HG02642 (cell line): Measurements from ENCODE around the gene SPAG7.

Experiments used
- ATAC-seq: cut with Tn5 transposase; IDR thresholded peaks from one replicate; pipeline ENCODE4 v1.9.1; 2021; ENCODE audit warnings: mild to moderate bottlenecking; ENCODE audit not compliant: unreplicated experiment, poor library complexity

Gene SPAG7

GRCh38 chr17:4951486-4951885, 16.1 kb downstream of the SPAG7 start:
- no peak for ATAC-seq

DNA sequence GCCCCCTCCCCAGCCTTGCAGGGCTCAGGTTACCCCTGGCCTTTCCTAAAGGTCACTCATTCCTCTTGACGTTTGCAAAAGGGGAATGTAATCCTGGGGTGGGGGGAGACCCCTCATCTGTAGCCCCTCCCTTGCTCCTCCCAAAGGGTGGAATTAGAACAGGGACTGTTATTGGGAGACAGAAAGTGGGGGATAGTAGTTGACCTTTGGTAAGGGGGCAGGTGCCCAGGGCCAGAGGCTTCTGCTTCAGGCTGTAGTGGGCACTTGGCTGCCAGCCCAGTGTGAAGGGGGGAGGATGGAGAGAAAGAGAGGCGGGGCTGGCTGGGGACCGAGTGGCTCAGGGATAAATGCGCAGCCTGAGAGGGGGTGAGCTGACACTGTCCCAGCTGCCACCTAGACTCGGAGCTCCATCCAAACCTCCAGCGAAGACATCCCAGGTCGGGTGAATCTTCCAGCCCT, 16.8 kb downstream of the SPAG7 start, which contains the start of gene ENO3:
Gene ENO3, plus strand, starts transcription at position 374 of the 459 bp plus-strand sequence. CDS start 711 bp downstream, outside the sequence.
- no peak for ATAC-seq

DNA sequence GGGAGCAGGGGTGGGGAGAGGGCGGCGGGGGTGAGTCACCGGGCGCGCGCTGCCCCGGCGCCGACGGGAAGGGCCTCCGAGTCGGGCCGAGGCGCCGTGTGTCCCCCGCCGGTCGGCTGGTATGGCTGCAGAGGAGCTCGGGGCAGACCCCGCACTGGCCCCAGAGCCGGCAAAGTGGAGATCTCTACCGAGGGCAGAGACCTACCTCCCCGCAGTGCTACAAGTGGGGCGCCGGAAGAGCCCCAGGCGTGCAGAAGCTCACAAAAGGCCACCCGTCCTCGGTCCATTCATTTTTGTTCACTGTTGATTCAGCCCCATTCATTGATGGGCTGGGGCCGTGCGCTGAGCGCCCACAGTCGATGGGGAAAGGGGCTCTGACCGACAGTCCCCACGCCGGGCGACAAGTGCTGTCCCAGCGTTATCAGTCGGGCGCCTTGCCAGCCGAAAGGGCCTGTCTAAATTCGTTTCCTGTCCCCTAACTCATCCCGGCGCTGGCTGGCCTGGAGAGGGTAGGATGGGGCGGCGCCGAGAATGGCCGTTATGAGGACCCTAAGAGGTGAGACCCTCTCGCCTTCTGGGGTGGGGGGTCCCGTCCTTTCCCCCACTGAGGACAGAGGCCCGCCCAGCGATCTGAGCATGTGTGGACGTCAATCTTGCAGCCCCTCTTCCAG, 17.4 kb downstream of the SPAG7 start:
- ATAC-seq: peak; percentile 8

GRCh38 chr17:4949321-4950074, 18.1 kb downstream of the SPAG7 start:
- ATAC-seq: peak; percentile 26

DNA sequence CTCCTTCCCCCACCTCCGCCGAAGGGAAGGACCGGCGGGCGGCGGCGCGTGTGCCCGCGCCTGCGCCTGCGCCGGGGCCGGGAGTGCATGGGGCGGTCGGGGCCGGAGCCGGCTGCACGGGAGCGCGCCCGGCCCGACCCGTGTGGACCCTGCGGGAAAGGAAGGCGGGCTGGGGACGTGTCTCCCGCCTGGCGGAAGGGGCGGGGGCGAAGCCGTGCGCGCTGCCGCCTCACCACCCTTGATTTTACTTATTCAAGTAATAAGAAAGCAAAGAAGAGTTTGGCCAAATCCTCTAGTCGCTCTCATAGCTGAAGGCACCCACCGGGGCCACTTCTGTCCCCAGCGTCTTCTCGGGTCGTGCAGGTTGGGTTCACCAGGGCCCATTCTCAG, 18.7 kb downstream of the SPAG7 start:
- peak; percentile 40 for ATAC-seq

DNA sequence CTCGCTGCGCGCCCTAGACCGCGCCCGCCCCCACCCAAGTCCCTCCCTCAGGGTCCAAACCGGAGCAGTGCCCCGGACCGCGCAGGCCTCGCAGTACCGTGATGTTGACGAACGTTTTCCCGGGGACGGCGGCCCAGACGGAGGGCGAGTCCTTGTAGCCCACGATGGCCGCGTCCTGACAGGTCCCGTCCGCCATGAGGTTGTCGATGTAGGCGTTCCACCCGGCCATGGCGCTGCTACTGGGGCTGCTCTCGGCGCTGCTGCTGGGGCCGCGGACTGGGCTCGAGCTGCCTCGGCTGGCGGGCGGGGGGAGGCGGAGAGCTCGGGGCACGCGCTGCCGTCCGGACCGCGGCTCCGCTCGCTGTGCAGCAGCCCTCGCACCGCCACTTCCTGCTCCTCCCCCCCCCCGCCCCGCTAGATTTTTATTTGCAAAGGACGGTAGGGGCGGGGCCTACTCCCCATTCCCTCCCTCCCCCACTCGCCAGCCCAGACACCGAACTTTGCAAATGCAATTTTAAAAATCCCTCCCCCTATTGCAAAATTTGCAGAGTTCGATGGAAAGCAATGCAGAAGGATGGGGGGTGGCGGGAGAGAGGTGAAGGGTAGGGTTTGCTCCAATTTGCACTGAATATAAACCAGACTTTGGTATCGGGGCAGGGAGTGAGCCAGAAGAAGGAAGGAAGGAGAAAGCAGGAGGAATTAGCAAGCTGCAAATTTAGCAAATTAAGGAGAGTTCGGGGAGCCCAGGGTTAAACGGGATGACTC, 19.3 kb downstream of the SPAG7 start, which contains the start of gene PFN1:
Gene PFN1, minus strand, starts transcription at position 365 of the 765 bp plus-strand sequence. Its CDS starts 136 bp downstream, at position 229.
- peak; percentile 25 for ATAC-seq

DNA sequence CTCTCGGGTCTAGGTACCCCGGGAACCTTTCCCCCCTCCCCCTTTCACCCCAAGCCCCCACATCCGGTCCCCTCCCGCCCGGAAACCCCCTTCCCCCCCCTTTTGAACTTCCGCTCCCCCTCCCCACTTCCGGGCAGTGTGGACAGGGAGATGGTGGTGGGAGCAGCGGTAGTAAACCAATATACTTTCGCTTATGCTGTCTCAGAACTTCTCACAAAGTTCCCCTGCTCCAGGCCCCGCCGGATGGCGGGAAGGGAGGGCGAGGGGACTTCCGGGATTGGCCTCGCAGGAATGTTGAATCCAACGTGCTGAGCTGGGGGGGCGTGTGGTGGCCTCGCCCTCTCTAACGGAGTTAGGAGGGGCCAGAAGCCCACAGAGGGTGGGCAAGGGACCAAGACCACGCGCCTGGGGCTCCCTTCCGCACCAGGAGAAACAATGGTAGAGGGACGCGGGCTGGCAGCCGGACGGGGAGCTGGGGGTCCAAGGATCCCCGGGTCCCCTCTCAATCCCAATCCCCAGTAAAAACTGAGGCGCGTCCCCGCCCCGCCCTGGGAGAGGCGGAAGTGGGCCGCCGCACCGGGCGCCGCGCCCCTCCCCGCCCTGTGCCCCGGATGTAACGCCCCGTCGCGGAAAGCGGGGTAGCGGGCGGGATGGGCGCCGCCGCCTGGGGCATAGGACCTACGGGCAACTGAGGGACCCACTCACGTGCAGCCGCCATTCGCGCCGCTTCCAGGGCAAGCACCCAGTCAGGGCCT, 20.0 kb downstream of the SPAG7 start:
- ATAC-seq: peak; percentile 19

- ATAC-seq: no peak
Observed at GRCh38 chr17:4947010-4947410, 20.6 kb downstream of the SPAG7 start.

DNA sequence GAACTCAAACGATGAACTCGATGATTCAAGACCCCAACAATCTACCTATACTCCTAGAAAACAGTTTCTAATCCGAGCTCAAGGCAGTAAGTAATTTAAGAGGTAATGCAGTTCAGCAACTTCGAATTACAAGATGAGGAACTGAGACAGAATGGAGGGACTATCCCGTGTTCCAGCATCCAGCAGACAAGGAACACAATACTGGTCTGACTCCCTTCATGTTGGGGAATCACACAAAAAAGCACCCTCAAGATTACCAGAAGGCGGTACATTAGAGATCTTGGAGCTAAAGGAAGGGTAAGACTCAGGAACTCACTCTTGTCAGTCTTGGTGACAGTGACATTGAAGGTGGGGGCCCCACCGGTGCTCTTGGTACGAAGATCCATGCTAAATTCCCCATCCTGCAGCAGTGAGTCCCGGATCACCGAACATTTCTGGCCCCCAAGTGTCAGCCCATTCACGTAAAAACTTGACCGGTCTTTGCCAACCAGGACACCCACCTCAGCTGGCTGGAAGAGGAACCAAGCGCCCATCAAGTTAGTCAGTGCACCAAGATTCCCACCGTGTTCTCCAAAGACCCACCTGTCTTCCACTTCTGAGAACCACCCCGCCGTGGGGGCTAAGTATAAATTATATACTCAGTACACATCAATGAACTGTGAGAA, 21.2 kb downstream of the SPAG7 start:
- ATAC-seq: no peak

DNA sequence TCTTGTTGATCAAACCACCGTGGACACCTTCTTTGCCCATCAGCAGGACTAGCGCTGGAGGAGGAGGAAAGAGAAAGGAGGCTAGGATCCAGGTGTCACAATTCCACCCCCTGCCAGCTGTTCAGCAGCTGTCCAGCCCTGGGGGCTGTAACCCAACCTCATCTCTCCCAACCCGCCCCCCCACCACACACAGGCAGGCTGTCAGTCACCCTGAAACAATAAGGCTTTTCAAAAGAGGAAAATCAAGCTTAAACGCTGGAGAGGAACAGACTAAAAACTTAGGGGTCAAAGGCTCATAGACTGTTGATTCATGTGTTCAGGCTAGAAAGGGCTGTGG, 21.7 kb downstream of the SPAG7 start:
- no peak for ATAC-seq

DNA sequence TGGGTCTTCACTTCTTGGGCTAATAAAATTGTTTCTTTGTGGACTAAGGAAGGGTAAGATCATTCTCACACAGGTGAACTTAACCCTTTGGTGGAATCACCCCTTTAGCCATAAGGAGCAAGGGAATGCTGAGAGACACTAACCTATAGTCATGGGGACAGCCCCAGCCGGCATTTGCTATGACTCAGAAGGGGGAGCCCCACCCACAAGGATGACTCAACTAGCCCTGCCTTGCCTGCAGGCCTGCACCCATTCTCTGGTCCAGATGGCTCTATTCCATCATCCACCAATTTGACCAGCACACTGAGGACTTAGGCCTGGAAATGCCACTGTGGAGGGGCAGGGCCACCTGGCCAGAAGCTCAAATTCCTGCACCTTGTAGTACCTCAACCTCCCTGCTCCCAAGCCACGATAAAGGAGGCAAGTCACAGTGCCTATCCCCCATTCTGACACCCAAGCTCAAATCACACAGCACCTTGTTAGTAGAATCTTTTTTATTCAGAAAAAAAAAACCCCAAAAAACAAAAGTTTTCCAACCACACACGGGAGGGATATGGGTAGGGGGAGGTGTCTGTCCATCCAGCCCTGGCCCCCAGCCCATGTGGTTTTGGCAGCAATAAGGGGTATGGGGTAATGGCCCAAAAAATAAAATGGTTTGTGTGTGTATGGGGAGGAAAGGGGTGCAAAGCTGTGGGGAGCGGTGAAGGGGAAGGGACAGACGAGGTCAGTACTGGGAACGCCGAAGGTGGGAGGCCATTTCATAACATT, 22.3 kb downstream of the SPAG7 start:
- ATAC-seq: no peak

- ATAC-seq: no peak
Observed at GRCh38 chr17:4944554-4945175, 23.0 kb downstream of the SPAG7 start.

- no peak for ATAC-seq
Observed at GRCh38 chr17:4944163-4944553, 23.5 kb downstream of the SPAG7 start.

- no peak for ATAC-seq
Observed at GRCh38 chr17:4942760-4943508, 24.7 kb downstream of the SPAG7 start.

DNA sequence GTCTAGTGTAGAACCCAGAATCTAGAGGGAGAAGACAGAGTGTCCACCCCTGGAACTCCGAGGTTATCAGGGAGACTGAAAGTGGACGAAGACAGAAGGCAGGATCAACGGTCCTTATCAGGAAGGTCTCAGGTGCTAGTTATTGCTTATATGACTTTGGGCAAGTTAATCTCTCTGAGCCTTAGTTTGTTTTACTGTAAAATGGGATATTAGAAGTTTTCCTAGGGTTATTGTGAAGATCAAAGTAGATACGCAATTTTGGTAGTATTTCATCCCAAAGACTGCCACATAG, 26.4 kb downstream of the SPAG7 start:
- ATAC-seq: no peak

DNA sequence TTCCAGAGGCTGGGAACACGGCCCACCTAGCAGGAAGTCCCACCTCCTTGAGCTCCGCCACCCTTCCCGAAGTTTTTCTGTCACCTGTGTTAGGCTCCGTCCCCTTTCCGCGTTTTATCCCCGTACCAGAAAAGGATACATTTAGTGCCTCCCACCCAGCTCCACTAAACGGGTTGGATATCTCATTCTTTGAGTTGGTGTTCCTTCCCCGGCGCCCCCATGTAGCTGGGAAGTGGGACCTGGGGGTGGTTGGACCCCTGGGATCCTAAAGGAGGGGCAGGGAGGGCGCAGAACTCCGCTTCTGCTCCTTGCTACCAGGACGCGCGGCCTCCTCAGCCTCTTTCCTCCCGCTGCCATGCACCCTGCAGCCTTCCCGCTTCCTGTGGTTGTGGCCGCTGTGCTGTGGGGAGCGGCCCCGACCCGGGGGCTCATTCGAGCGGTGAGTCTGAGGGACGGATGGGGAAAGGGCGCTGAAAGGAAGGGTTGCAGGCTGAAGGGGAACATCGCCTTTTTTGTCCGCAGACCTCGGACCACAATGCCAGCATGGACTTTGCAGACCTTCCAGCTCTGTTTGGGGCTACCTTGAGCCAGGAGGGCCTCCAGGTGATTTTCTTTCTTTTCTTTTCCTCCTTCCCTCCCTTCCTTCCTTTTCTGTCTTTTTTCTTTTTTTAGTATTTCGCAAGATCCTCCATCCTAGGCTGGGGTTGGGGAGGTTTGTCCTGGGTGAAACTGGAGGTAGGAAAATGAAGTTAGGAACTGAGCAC, 26.9 kb downstream of the SPAG7 start:
- no peak for ATAC-seq

- peak; percentile 80 for ATAC-seq
Observed at GRCh38 chr17:4939796-4940554, 27.6 kb downstream of the SPAG7 start, which contains the start of the genes RNF167 and SLC25A11. RNF167 (plus strand) TSS chr17:4940268; CDS start chr17:4940910, 642 bp downstream. SLC25A11 (minus strand) TSS chr17:4940046; CDS start chr17:4939910, 136 bp downstream.
